WTC11 (cell line): ENCODE measurements around the gene APBA1. TPM values are rescaled to one million over a fixed set of nuclear protein-coding genes. Genes with fewer than 3 reads are reported as not detected.

Experiments used
- ATAC-seq: fragments of 200-7000 bp; cut with Tn5 transposase; 2 replicates; pipeline ENCODE4 v1.10.0; 2021; ENCODE audit warnings: mild to moderate bottlenecking, moderate library complexity
- CTCF ChIA-PET: fragments of 300-600 bp; sonication (Branson Sonifier 250); formaldehyde crosslinking; loops from one replicate; lab custom pipeline; 2021; ENCODE audit warnings: antibody characterized with exemption; lab: Charles Lee
- POLR2A ChIA-PET: fragments of 350-600 bp; sonication (Branson Sonifier 250); formaldehyde crosslinking; loops from one replicate; lab custom pipeline; 2021; ENCODE audit warnings: antibody characterized with exemption; lab: Charles Lee
- DNase-seq: peaks from one replicate; pipeline ENCODE4 v3.0.0; 2021; ENCODE audit warnings: low spot score
- H3K27ac Mint-ChIP-seq: 2 replicates; pipeline ENCODE4 v1.8.0; 2021; ENCODE audit warnings: mixed read lengths
- H3K27me3 Mint-ChIP-seq: 2 replicates; pipeline ENCODE4 v1.8.0; 2021; ENCODE audit warnings: low read depth, mild to moderate bottlenecking, moderate library complexity, mixed read lengths
- H3K36me3 Mint-ChIP-seq: 2 replicates; pipeline ENCODE4 v1.8.0; 2021; ENCODE audit warnings: mixed read lengths
- H3K4me1 Mint-ChIP-seq: 2 replicates; pipeline ENCODE4 v1.8.0; 2022; ENCODE audit warnings: mixed read lengths
- H3K4me3 Mint-ChIP-seq: 2 replicates; pipeline ENCODE4 v1.8.0; 2021; ENCODE audit warnings: mild to moderate bottlenecking, moderate library complexity, mixed read lengths
- H3K9me3 Mint-ChIP-seq: 2 replicates; pipeline ENCODE4 v1.8.0; 2021; ENCODE audit warnings: mixed read lengths
- CREB1 ChIP-seq: sonication (generic); formaldehyde crosslinking; IDR thresholded peaks from 2 replicates; pipeline ENCODE4 v1.8.0; 2023; ENCODE audit warnings: mild to moderate bottlenecking, missing genetic modification reagents
- ELF4 ChIP-seq: sonication (generic); formaldehyde crosslinking; IDR thresholded peaks from 2 replicates; pipeline ENCODE4 v1.8.1; 2022; ENCODE audit warnings: low read depth, mild to moderate bottlenecking, moderate library complexity, missing genetic modification reagents
- FOXK1 ChIP-seq: sonication (generic); formaldehyde crosslinking; IDR thresholded peaks from 2 replicates; pipeline ENCODE4 v1.8.0; 2022; ENCODE audit warnings: mild to moderate bottlenecking, moderate library complexity, missing genetic modification reagents
- IRF2 ChIP-seq: sonication (generic); formaldehyde crosslinking; IDR thresholded peaks from 2 replicates; pipeline ENCODE4 v1.8.0; 2022; ENCODE audit warnings: low read depth, missing genetic modification reagents, borderline replicate concordance
- JUN ChIP-seq: sonication (generic); formaldehyde crosslinking; IDR thresholded peaks from 2 replicates; pipeline ENCODE4 v1.8.0; 2023; ENCODE audit warnings: mild to moderate bottlenecking, missing genetic modification reagents
- NFATC4 ChIP-seq: fragments of 250-450 bp; sonication (Bioruptor Pico); IDR thresholded peaks from 2 replicates; pipeline ENCODE4 v1.9.0; 2021; ENCODE audit warnings: mild to moderate bottlenecking
- NR1H2 ChIP-seq: sonication (generic); formaldehyde crosslinking; IDR thresholded peaks from 2 replicates; pipeline ENCODE4 v1.9.0; 2021; ENCODE audit warnings: mild to moderate bottlenecking, moderate library complexity, missing genetic modification reagents
- PRRX2 ChIP-seq: fragments of 250-450 bp; sonication (Bioruptor Pico); IDR thresholded peaks from 2 replicates; pipeline ENCODE4 v1.8.0; 2021; ENCODE audit warnings: mild to moderate bottlenecking
- RELA ChIP-seq: sonication (generic); formaldehyde crosslinking; IDR thresholded peaks from 2 replicates; pipeline ENCODE4 v1.8.1; 2022; ENCODE audit warnings: missing genetic modification reagents, mild to moderate bottlenecking, borderline replicate concordance
- RORB ChIP-seq: fragments of 250-450 bp; sonication (Bioruptor Pico); IDR thresholded peaks from 2 replicates; pipeline ENCODE4 v1.9.0; 2021; ENCODE audit warnings: mild to moderate bottlenecking
- SMAD4 ChIP-seq: sonication (generic); formaldehyde crosslinking; IDR thresholded peaks from 2 replicates; pipeline ENCODE4 v1.8.0; 2022; ENCODE audit warnings: mild to moderate bottlenecking, missing genetic modification reagents
- SOX15 ChIP-seq: fragments of 250-450 bp; sonication (Bioruptor Pico); IDR thresholded peaks from 2 replicates; pipeline ENCODE4 v1.9.0; 2021; ENCODE audit warnings: mild to moderate bottlenecking
- SP1 ChIP-seq: sonication (generic); formaldehyde crosslinking; conservative IDR thresholded peaks from 2 replicates; pipeline ENCODE4 v1.8.1; 2022; ENCODE audit warnings: missing genetic modification reagents
- ZBTB21 ChIP-seq: sonication (generic); formaldehyde crosslinking; IDR thresholded peaks from 2 replicates; pipeline ENCODE4 v1.8.1; 2023; ENCODE audit warnings: mild to moderate bottlenecking, missing genetic modification reagents, borderline replicate concordance
- ZNF232 ChIP-seq: sonication (generic); formaldehyde crosslinking; IDR thresholded peaks from 2 replicates; pipeline ENCODE4 v1.8.0; 2022; ENCODE audit warnings: mild to moderate bottlenecking, missing genetic modification reagents
- ZNF317 ChIP-seq: sonication (generic); formaldehyde crosslinking; IDR thresholded peaks from 2 replicates; pipeline ENCODE4 v1.8.1; 2023; ENCODE audit warnings: low read depth, mild to moderate bottlenecking, moderate library complexity, missing genetic modification reagents, borderline replicate concordance
- total RNA-seq: library from RNA; stranded (reverse); gene quantifications from 3 replicates; pipeline ENCODE4 v1.2.3, GENCODE V29; 2021
- TF ChIP-seq, protein P1 (sequence below): sonication (generic); formaldehyde crosslinking; IDR thresholded peaks from 2 replicates; pipeline ENCODE4 v1.8.0; 2022; ENCODE audit warnings: mild to moderate bottlenecking, missing genetic modification reagents
- TF ChIP-seq, protein P2 (sequence below): sonication (generic); formaldehyde crosslinking; IDR thresholded peaks from 2 replicates; pipeline ENCODE4 v1.8.0; 2023; ENCODE audit warnings: missing genetic modification reagents
- TF ChIP-seq, protein P3 (sequence below): sonication (generic); formaldehyde crosslinking; IDR thresholded peaks from 2 replicates; pipeline ENCODE4 v1.8.0; 2022; ENCODE audit warnings: mild to moderate bottlenecking, missing genetic modification reagents
- TF ChIP-seq, protein P4 (sequence below): sonication (generic); formaldehyde crosslinking; IDR thresholded peaks from 2 replicates; pipeline ENCODE4 v1.8.1; 2023; ENCODE audit warnings: mild to moderate bottlenecking, missing genetic modification reagents, moderate library complexity
- TF ChIP-seq, protein P5 (sequence below): sonication (generic); formaldehyde crosslinking; IDR thresholded peaks from 2 replicates; pipeline ENCODE4 v1.8.1; 2022; ENCODE audit warnings: missing genetic modification reagents, borderline replicate concordance
- TF ChIP-seq, protein P6 (sequence below): sonication (generic); formaldehyde crosslinking; conservative IDR thresholded peaks from 2 replicates; pipeline ENCODE4 v1.8.1; 2022; ENCODE audit warnings: mild to moderate bottlenecking, missing genetic modification reagents
- TF ChIP-seq, protein P7 (sequence below): fragments of 250-450 bp; sonication (Bioruptor Pico); IDR thresholded peaks from 2 replicates; pipeline ENCODE4 v1.9.0; 2021; ENCODE audit warnings: mild to moderate bottlenecking, borderline replicate concordance
- TF ChIP-seq, protein P8 (sequence below): sonication (generic); formaldehyde crosslinking; IDR thresholded peaks from 2 replicates; pipeline ENCODE4 v1.8.1; 2022; ENCODE audit warnings: low read depth, missing genetic modification reagents, borderline replicate concordance
- TF ChIP-seq, protein P9 (sequence below): sonication (generic); formaldehyde crosslinking; IDR thresholded peaks from 2 replicates; pipeline ENCODE4 v1.8.1; 2022; ENCODE audit warnings: low read depth, mild to moderate bottlenecking, moderate library complexity, missing genetic modification reagents, borderline replicate concordance

The APBA1 gene
- total RNA-seq, 1 experiment from 2014 or later, result 0.94 TPM

DNA sequence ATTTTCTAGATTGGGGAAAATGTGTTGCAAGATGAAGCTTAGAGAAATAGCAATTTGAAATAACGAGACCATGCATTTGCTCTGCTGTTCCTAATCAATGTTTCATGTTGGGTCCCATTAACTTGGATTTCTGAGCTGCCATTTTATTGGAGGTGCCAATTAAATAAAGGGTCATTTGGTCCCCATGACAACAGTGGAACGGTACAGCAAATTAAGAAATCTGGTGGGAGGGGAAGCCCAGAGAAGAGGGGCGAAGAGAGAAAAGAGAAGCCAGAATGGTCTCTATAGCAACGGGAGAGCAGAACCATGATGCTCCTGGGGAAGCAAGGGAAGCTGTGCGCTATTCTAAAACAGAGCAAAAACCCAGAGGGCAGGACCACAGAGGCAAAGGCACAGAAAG is 226.9 kb downstream of the APBA1 start:
- no peak for DNase-seq
- Mint-ChIP-seq H3K4me1 (peaks cover 7% of the 10 kb centered on the region), H3K9me3 (peaks cover 7% of the 10 kb centered on the region), H3K27ac (no peak overlapping the region), H3K36me3 (peaks cover 11% of the 10 kb centered on the region), H3K27me3 (no peaks in the 10 kb centered on the region), H3K4me3 (no peak overlapping the region)
- TF ChIP-seq SP1 (CRISPR knock-in tag) (no peak), FOXK1 (CRISPR knock-in tag) (no peak), SMAD4 (CRISPR knock-in tag) (no peak), IRF2 (CRISPR knock-in tag) (no peak), JUN (no peak), ZNF232 (CRISPR knock-in tag) (no peak), RORB (CRISPR knock-in tag) (no peak), CREB1 (CRISPR knock-in tag) (no peak), ZNF317 (CRISPR knock-in tag) (no peak)
- TF ChIP-seq, protein P1, sequence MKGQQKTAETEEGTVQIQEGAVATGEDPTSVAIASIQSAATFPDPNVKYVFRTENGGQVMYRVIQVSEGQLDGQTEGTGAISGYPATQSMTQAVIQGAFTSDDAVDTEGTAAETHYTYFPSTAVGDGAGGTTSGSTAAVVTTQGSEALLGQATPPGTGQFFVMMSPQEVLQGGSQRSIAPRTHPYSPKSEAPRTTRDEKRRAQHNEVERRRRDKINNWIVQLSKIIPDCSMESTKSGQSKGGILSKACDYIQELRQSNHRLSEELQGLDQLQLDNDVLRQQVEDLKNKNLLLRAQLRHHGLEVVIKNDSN (CRISPR knock-in tag), result no peak
- TF ChIP-seq, protein P2, sequence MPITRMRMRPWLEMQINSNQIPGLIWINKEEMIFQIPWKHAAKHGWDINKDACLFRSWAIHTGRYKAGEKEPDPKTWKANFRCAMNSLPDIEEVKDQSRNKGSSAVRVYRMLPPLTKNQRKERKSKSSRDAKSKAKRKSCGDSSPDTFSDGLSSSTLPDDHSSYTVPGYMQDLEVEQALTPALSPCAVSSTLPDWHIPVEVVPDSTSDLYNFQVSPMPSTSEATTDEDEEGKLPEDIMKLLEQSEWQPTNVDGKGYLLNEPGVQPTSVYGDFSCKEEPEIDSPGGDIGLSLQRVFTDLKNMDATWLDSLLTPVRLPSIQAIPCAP (CRISPR knock-in tag), result no peak
- TF ChIP-seq, protein P3, sequence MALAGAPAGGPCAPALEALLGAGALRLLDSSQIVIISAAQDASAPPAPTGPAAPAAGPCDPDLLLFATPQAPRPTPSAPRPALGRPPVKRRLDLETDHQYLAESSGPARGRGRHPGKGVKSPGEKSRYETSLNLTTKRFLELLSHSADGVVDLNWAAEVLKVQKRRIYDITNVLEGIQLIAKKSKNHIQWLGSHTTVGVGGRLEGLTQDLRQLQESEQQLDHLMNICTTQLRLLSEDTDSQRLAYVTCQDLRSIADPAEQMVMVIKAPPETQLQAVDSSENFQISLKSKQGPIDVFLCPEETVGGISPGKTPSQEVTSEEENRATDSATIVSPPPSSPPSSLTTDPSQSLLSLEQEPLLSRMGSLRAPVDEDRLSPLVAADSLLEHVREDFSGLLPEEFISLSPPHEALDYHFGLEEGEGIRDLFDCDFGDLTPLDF, result no peak
- TF ChIP-seq, protein P4, sequence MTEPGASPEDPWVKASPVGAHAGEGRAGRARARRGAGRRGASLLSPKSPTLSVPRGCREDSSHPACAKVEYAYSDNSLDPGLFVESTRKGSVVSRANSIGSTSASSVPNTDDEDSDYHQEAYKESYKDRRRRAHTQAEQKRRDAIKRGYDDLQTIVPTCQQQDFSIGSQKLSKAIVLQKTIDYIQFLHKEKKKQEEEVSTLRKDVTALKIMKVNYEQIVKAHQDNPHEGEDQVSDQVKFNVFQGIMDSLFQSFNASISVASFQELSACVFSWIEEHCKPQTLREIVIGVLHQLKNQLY, result no peak
- TF ChIP-seq, protein P5, sequence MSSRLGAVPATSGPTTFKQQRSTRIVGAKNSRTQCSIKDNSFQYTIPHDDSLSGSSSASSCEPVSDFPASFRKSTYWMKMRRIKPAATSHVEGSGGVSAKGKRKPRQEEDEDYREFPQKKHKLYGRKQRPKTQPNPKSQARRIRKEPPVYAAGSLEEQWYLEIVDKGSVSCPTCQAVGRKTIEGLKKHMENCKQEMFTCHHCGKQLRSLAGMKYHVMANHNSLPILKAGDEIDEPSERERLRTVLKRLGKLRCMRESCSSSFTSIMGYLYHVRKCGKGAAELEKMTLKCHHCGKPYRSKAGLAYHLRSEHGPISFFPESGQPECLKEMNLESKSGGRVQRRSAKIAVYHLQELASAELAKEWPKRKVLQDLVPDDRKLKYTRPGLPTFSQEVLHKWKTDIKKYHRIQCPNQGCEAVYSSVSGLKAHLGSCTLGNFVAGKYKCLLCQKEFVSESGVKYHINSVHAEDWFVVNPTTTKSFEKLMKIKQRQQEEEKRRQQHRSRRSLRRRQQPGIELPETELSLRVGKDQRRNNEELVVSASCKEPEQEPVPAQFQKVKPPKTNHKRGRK (CRISPR knock-in tag), result no peak
- TF ChIP-seq, protein P6, sequence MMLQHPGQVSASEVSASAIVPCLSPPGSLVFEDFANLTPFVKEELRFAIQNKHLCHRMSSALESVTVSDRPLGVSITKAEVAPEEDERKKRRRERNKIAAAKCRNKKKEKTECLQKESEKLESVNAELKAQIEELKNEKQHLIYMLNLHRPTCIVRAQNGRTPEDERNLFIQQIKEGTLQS, result no peak
- ChIA-PET CTCF (no interaction called here), POLR2A (no interaction called here)
- ATAC-seq, result no peak

DNA sequence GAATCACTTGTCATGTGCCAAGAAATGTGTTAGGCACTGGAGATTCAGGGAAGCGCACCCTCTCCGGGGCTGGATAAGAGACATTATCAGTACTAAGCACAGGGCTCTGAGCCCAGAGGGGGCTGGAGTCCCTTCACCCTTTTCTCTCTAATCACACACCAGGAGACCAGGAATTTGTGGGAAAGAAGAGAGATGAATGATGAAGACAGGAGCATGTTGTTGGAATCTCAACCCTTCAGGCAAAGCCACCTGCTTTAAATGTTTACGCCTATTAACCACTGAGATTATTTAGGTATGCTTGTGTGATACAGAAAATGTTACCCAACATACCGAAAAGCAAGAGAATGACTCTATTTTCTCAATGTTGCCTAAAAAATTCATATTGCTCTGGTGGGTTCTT is 227.4 kb downstream of the APBA1 start:
- peaks cover 13% of the 10 kb centered on the region for H3K36me3 Mint-ChIP-seq
- DNase-seq (no peak), ATAC-seq (no peak)
- ChIA-PET CTCF (no interaction called here), POLR2A (no interaction called here)
- peaks cover 7% of the 10 kb centered on the region for H3K4me1 Mint-ChIP-seq
- no peaks in the 10 kb centered on the region for H3K27me3 Mint-ChIP-seq
- H3K27ac Mint-ChIP-seq, result no peak overlapping the region
- peaks cover 9% of the 10 kb centered on the region for H3K9me3 Mint-ChIP-seq
- no peak overlapping the region for H3K4me3 Mint-ChIP-seq
- TF ChIP-seq NR1H2 (no peak), NFATC4 (CRISPR knock-in tag) (no peak), ELF4 (CRISPR knock-in tag) (no peak), SP1 (CRISPR knock-in tag) (no peak), PRRX2 (CRISPR knock-in tag) (no peak), SOX15 (CRISPR knock-in tag) (no peak), RELA (no peak), ZBTB21 (CRISPR knock-in tag) (no peak), CREB1 (CRISPR knock-in tag) (no peak)
- TF ChIP-seq, protein P7, sequence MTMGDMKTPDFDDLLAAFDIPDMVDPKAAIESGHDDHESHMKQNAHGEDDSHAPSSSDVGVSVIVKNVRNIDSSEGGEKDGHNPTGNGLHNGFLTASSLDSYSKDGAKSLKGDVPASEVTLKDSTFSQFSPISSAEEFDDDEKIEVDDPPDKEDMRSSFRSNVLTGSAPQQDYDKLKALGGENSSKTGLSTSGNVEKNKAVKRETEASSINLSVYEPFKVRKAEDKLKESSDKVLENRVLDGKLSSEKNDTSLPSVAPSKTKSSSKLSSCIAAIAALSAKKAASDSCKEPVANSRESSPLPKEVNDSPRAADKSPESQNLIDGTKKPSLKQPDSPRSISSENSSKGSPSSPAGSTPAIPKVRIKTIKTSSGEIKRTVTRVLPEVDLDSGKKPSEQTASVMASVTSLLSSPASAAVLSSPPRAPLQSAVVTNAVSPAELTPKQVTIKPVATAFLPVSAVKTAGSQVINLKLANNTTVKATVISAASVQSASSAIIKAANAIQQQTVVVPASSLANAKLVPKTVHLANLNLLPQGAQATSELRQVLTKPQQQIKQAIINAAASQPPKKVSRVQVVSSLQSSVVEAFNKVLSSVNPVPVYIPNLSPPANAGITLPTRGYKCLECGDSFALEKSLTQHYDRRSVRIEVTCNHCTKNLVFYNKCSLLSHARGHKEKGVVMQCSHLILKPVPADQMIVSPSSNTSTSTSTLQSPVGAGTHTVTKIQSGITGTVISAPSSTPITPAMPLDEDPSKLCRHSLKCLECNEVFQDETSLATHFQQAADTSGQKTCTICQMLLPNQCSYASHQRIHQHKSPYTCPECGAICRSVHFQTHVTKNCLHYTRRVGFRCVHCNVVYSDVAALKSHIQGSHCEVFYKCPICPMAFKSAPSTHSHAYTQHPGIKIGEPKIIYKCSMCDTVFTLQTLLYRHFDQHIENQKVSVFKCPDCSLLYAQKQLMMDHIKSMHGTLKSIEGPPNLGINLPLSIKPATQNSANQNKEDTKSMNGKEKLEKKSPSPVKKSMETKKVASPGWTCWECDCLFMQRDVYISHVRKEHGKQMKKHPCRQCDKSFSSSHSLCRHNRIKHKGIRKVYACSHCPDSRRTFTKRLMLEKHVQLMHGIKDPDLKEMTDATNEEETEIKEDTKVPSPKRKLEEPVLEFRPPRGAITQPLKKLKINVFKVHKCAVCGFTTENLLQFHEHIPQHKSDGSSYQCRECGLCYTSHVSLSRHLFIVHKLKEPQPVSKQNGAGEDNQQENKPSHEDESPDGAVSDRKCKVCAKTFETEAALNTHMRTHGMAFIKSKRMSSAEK, result no peak
- TF ChIP-seq, protein P8, sequence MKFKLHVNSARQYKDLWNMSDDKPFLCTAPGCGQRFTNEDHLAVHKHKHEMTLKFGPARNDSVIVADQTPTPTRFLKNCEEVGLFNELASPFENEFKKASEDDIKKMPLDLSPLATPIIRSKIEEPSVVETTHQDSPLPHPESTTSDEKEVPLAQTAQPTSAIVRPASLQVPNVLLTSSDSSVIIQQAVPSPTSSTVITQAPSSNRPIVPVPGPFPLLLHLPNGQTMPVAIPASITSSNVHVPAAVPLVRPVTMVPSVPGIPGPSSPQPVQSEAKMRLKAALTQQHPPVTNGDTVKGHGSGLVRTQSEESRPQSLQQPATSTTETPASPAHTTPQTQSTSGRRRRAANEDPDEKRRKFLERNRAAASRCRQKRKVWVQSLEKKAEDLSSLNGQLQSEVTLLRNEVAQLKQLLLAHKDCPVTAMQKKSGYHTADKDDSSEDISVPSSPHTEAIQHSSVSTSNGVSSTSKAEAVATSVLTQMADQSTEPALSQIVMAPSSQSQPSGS (CRISPR knock-in tag), result no peak
- TF ChIP-seq, protein P9, sequence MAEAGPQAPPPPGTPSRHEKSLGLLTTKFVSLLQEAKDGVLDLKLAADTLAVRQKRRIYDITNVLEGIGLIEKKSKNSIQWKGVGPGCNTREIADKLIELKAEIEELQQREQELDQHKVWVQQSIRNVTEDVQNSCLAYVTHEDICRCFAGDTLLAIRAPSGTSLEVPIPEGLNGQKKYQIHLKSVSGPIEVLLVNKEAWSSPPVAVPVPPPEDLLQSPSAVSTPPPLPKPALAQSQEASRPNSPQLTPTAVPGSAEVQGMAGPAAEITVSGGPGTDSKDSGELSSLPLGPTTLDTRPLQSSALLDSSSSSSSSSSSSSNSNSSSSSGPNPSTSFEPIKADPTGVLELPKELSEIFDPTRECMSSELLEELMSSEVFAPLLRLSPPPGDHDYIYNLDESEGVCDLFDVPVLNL (CRISPR knock-in tag), result no peak
